B cell (primary cell): Measurements from ENCODE around the gene OR4S2. TPM values are rescaled to one million over a fixed set of nuclear protein-coding genes. Genes with fewer than 3 reads are reported as not detected.

Experiments
- ATAC-seq: fragments of 200-7000 bp; cut with Tn5 transposase; one replicate; pipeline ENCODE4 v1.10.0; 2021; ENCODE audit warnings: low read depth, mild to moderate bottlenecking, moderate number of reproducible peaks, moderate library complexity
- CTCF ChIA-PET: fragments of 350-600 bp; sonication (Branson Sonifier 250); formaldehyde crosslinking; loops from one replicate; lab custom pipeline; 2021; ENCODE audit warnings: antibody characterized with exemption, inconsistent platforms; lab: Charles Lee
- POLR2A ChIA-PET: fragments of 350-600 bp; sonication (Branson Sonifier 250); formaldehyde crosslinking; loops from one replicate; lab custom pipeline; 2021; ENCODE audit warnings: antibody characterized with exemption; lab: Charles Lee
- DNase-seq: peaks from one replicate; pipeline ENCODE4 v3.0.0; 2013
- H2AFZ ChIP-seq: 2 replicates; pipeline ENCODE4 v1.6.1; 2012; ENCODE audit warnings: mild to moderate bottlenecking, low read depth, low read length; ENCODE audit not compliant: insufficient read depth, poor library complexity, severe bottlenecking
- H3K27ac ChIP-seq, 2 donors: 1 replicate in 1 of 2; 2 replicates in 1 of 2; pipeline ENCODE4 v1.5.1; 2012 to 2013; ENCODE audit warnings: low read length in 2 of 2, mild to moderate bottlenecking in 2 of 2, moderate library complexity in 1 of 2
- H3K27me3 ChIP-seq, 4 experiments: fragments of 200-600 bp in 1 of 4; sonication (generic) in 1 of 4; replicated peaks in 1 of 4; 1 replicate in 2 of 4; 2 replicates in 2 of 4; pipeline versions ENCODE4 v1.6.1 to v1.7.0; 2013 to 2016; ENCODE audit warnings: low read length in 3 of 4, mild to moderate bottlenecking in 2 of 4, mixed read lengths in 1 of 4, moderate library complexity in 1 of 4; ENCODE audit not compliant: insufficient read depth in 4 of 4, control insufficient read depth in 3 of 4; ENCODE audit errors: control extremely low read depth in 1 of 4
- H3K36me3 ChIP-seq, 2 experiments: replicated peaks in 1 of 2; 1 replicate in 1 of 2; 2 replicates in 1 of 2; pipeline versions ENCODE4 v1.6.1 to v1.7.1; 2013; ENCODE audit warnings: low read length in 1 of 2; ENCODE audit not compliant: insufficient read depth in 2 of 2, control insufficient read depth in 1 of 2; ENCODE audit errors: control extremely low read depth in 1 of 2, extremely low read depth in 1 of 2
- H3K4me1 ChIP-seq, 2 donors: fragments of 200-600 bp in 1 of 2; sonication (generic) in 1 of 2; 1 replicate in 1 of 2; 2 replicates in 1 of 2; pipeline versions ENCODE4 v1.5.1 to v1.6.1; 2013 to 2017; ENCODE audit warnings: low read length in 2 of 2; ENCODE audit not compliant: control insufficient read depth in 2 of 2, insufficient read depth in 2 of 2
- H3K4me2 ChIP-seq: replicated peaks from 2 replicates; pipeline ENCODE3; 2012; ENCODE audit warnings: mild to moderate bottlenecking, low read depth, low read length; ENCODE audit not compliant: poor library complexity, severe bottlenecking
- H3K4me3 ChIP-seq, 5 experiments: fragments of 200-600 bp in 1 of 5; sonication (generic) in 1 of 5; 1 replicate in 3 of 5; 2 replicates in 2 of 5; pipeline versions ENCODE4 v1.5.1 to v1.7.0; 2011 to 2016; ENCODE audit warnings: low read length in 4 of 5, mild to moderate bottlenecking in 4 of 5, low read depth in 2 of 5, control low read depth in 1 of 5, moderate library complexity in 1 of 5; ENCODE audit not compliant: insufficient read depth in 1 of 5; ENCODE audit errors: control extremely low read depth in 1 of 5, extremely low read depth in 1 of 5
- H3K79me2 ChIP-seq: fragments of 200-600 bp; sonication (generic); one replicate; pipeline ENCODE4 v1.6.0; 2016; ENCODE audit warnings: low read length; ENCODE audit not compliant: control insufficient read depth, insufficient read depth
- H3K9ac ChIP-seq: fragments of 200-600 bp; sonication (generic); 2 replicates; pipeline ENCODE4 v1.6.1; 2017; ENCODE audit warnings: mild to moderate bottlenecking, low read length, moderate library complexity
- H3K9me3 ChIP-seq, 3 donors: one replicate each; pipeline versions ENCODE4 v1.6.1 to v1.7.1; 2013; ENCODE audit warnings: low read length in 2 of 3; ENCODE audit not compliant: control insufficient read depth in 2 of 3, insufficient read depth in 1 of 3; ENCODE audit errors: control extremely low read depth in 1 of 3
- H4K20me1 ChIP-seq: 2 replicates; pipeline ENCODE4 v1.6.0; 2012; ENCODE audit warnings: mild to moderate bottlenecking, low read length; ENCODE audit not compliant: insufficient read depth, control insufficient read depth, poor library complexity, severe bottlenecking
- H3K27ac Mint-ChIP-seq: one replicate; pipeline ENCODE4 v1.8.0; 2021; ENCODE audit warnings: mixed read lengths
- H3K27me3 Mint-ChIP-seq: one replicate; pipeline ENCODE4 v1.8.0; 2021; ENCODE audit warnings: mixed read lengths
- H3K4me1 Mint-ChIP-seq: one replicate; pipeline ENCODE4 v1.8.0; 2021; ENCODE audit warnings: mixed read lengths
- H3K4me3 Mint-ChIP-seq: one replicate; pipeline ENCODE4 v1.8.0; 2021; ENCODE audit warnings: mixed read lengths
- H3K9me3 Mint-ChIP-seq: one replicate; pipeline ENCODE4 v1.8.0; 2022; ENCODE audit warnings: mixed read lengths; ENCODE audit not compliant: insufficient read depth
- CTCF ChIP-seq: fragments of 200-600 bp; IDR thresholded peaks from one replicate; pipeline ENCODE4 v1.8.0; 2022; ENCODE audit warnings: antibody characterized with exemption, mild to moderate bottlenecking
- EZH2 ChIP-seq: IDR thresholded peaks from 2 replicates; pipeline ENCODE4 v1.6.1; 2012; ENCODE audit warnings: borderline replicate concordance, low read depth, mild to moderate bottlenecking, moderate library complexity, low read length; ENCODE audit not compliant: insufficient read depth, poor library complexity, severe bottlenecking
- WGBS: methylation state at CpG from one replicate; pipeline ENCODE4 v1.1.5; 2013; ENCODE audit warnings: missing lambda C conversion rate; ENCODE audit not compliant: insufficient coverage; 5-methylcytosine and 5-hydroxymethylcytosine counted together
- intact Hi-C: fragments of 100-400 bp; cut with micrococcal nuclease; formaldehyde crosslinking; loops from one replicate; pipeline ENCODE4 v1.10.0; 2022
- polyA plus RNA-seq: library from polyadenylated mRNA; depleted of rRNA; stranded (reverse); fragments of >200 nt; gene quantifications from 2 replicates; pipeline ENCODE4 v1.2.3, GENCODE V29; 2012
- total RNA-seq, 2 donors: library from RNA; stranded (reverse); fragments of 120-200 nt in 1 of 2; gene quantifications; 1 replicate in 1 of 2; 2 replicates in 1 of 2; pipeline versions ENCODE4 v1.2.3 to v1.2.4, GENCODE V29; 2013 to 2022

The OR4S2 gene
- total and polyA plus RNA-seq, 2 donors (not counting 1 experiment from before 2014, with no cell fraction given): not detected

GRCh38 chr11:55658031-55658573 is 10.0 kb downstream of the OR4S2 start:
- Histone ChIP-seq H3K4me1 (no peaks in the 10 kb centered on the region), H4K20me1 (no peaks in the 10 kb centered on the region), H3K9me3 (no peaks in the 10 kb centered on the region), H3K36me3 (no peaks in the 10 kb centered on the region), H3K9ac (no peak overlapping the region), H2AFZ (no peak overlapping the region), H3K4me2 (no peak overlapping the region), H3K79me2 (no peaks in the 10 kb centered on the region), H3K27ac (no peak overlapping the region), H3K4me3 (no peak overlapping the region), H3K27me3 (no peaks in the 10 kb centered on the region)
- Mint-ChIP-seq H3K27me3 (no peaks in the 10 kb centered on the region), H3K27ac (peak overlapping the region; percentile 15), H3K4me3 (peak overlapping the region; percentile 2), H3K9me3 (peaks cover 9% of the 10 kb centered on the region), H3K4me1 (peaks cover 5% of the 10 kb centered on the region)
- ATAC-seq: peak; percentile 47
- CTCF ChIA-PET: no interaction called here
- WGBS: 83% methylated on average over 1 of the region's 2 CpGs
- TF ChIP-seq CTCF: no peak
- TF ChIP-seq EZH2: no peak
- intact Hi-C loops: no loop called here
- POLR2A ChIA-PET: no interaction called here
- DNase-seq: peak; percentile 4

- no peaks in the 10 kb centered on the region for H3K4me1 ChIP-seq
- H3K36me3 ChIP-seq: no peaks in the 10 kb centered on the region
- no peaks in the 10 kb centered on the region for H4K20me1 ChIP-seq
- WGBS: 50% methylated on average over 1 of the region's 1 CpG
- ATAC-seq: no peak
- H3K9me3 Mint-ChIP-seq: peaks cover 8% of the 10 kb centered on the region
- H3K79me2 ChIP-seq: no peaks in the 10 kb centered on the region
- H3K9me3 ChIP-seq: no peaks in the 10 kb centered on the region
- no peak overlapping the region for H3K4me2 ChIP-seq
- intact Hi-C loops: no loop called here
- no peak overlapping the region for H3K4me3 ChIP-seq
- CTCF ChIA-PET: no interaction called here
- no peak for TF ChIP-seq EZH2
- TF ChIP-seq CTCF: no peak
- no peak for DNase-seq
- H3K27me3 ChIP-seq: no peaks in the 10 kb centered on the region
- H3K4me1 Mint-ChIP-seq: peaks cover 5% of the 10 kb centered on the region
- H3K27ac ChIP-seq: no peak overlapping the region
- H3K9ac ChIP-seq: no peak overlapping the region
- no peak overlapping the region for H3K4me3 Mint-ChIP-seq
- no peaks in the 10 kb centered on the region for H3K27me3 Mint-ChIP-seq
- POLR2A ChIA-PET: no interaction called here
- H2AFZ ChIP-seq: no peak overlapping the region
- no peak overlapping the region for H3K27ac Mint-ChIP-seq
Measured at GRCh38 chr11:55658608-55659007, 10.5 kb downstream of the OR4S2 start.
